Stimulated activated CD4-positive, alpha-beta T cell treated with anti-CD3 and anti-CD28 coated beads, Interleukin-1b, Interleukin-23, amount 100 ng/mL, for 1 hour (primary cell): Measurements from ENCODE around the gene CTBP1.

ENCODE experiments used
- DNase-seq, 2 donors: peaks; one replicate each; pipeline ENCODE4 v3.0.0-alpha.2; 2020; ENCODE audit warnings: low read depth in 2 of 2

Gene CTBP1

GRCh38 chr4:1283711-1284110 is 34.8 kb upstream of the CTBP1 start:
- no peak for DNase-seq

- DNase-seq: no peak
These were observed 30.3 kb upstream of the CTBP1 start for GRCh38 chr4:1279253-1279652.

- no peak for DNase-seq
These were observed 29.0 kb upstream of the CTBP1 start for GRCh38 chr4:1277667-1278665.

GRCh38 chr4:1276984-1277383 is 28.1 kb upstream of the CTBP1 start:
- DNase-seq: no peak

GRCh38 chr4:1274871-1275270 is 25.9 kb upstream of the CTBP1 start:
- DNase-seq: no peak

- DNase-seq: no peak
These were observed 22.8 kb upstream of the CTBP1 start for GRCh38 chr4:1271686-1272085.

- no peak for DNase-seq
These were observed 20.3 kb upstream of the CTBP1 start for GRCh38 chr4:1269209-1269608.

GRCh38 chr4:1266881-1267763 is 18.2 kb upstream of the CTBP1 start:
- no peak for DNase-seq

GRCh38 chr4:1265351-1265750 is 16.4 kb upstream of the CTBP1 start:
- no peak for DNase-seq

- DNase-seq: no peak
These were observed 16.0 kb upstream of the CTBP1 start for GRCh38 chr4:1264942-1265341.

- DNase-seq: no peak
These were observed 12.4 kb upstream of the CTBP1 start for GRCh38 chr4:1261107-1261928.

GRCh38 chr4:1260418-1261106 is 11.6 kb upstream of the CTBP1 start:
- no peak for DNase-seq

GRCh38 chr4:1259966-1260365 is 11.0 kb upstream of the CTBP1 start:
- DNase-seq: no peak

GRCh38 chr4:1258457-1258856 is 9.5 kb upstream of the CTBP1 start:
- DNase-seq: no peak

- no peak for DNase-seq
These were observed 6.8 kb upstream of the CTBP1 start for GRCh38 chr4:1255699-1256098.

- no peak for DNase-seq
These were observed 6.2 kb upstream of the CTBP1 start for GRCh38 chr4:1255151-1255550.

GRCh38 chr4:1253831-1254230 is 4.9 kb upstream of the CTBP1 start:
- no peak for DNase-seq

GRCh38 chr4:1252928-1253492 is 4.1 kb upstream of the CTBP1 start:
- no peak for DNase-seq

- DNase-seq: no peak
These were observed 2.8 kb upstream of the CTBP1 start for GRCh38 chr4:1251773-1252066.

GRCh38 chr4:1250921-1251772 is 2.2 kb upstream of the CTBP1 start:
- no peak for DNase-seq
